NCI-H2196 treated with DMSO at 0.1 percent for 48 hours (cell line): Measurements from ENCODE around the gene SLC35F1.

Experiments
- DNase-seq: peaks from one replicate; lab custom pipeline; 2025; ENCODE audit not compliant: unreplicated experiment; lab: John Stamatoyannopoulos, UW

The SLC35F1 gene

GRCh38 chr6:118103381-118104146, 196.5 kb downstream of the SLC35F1 start:
- DNase-seq, result no peak

- no peak for DNase-seq
Measured at GRCh38 chr6:118122161-118122725, 215.2 kb downstream of the SLC35F1 start.

GRCh38 chr6:118122801-118123200, 215.7 kb downstream of the SLC35F1 start:
- DNase-seq, result no peak

- no peak for DNase-seq
Measured at GRCh38 chr6:118123503-118124037, 216.5 kb downstream of the SLC35F1 start.

GRCh38 chr6:118124851-118125250, 217.8 kb downstream of the SLC35F1 start:
- no peak for DNase-seq

GRCh38 chr6:118128755-118129154, 221.7 kb downstream of the SLC35F1 start:
- DNase-seq, result no peak

GRCh38 chr6:118134206-118134605, 227.1 kb downstream of the SLC35F1 start:
- DNase-seq, result no peak

- DNase-seq, result no peak
Measured at GRCh38 chr6:118134736-118135135, 227.7 kb downstream of the SLC35F1 start.

GRCh38 chr6:118135371-118135770, 228.3 kb downstream of the SLC35F1 start:
- no peak for DNase-seq

GRCh38 chr6:118141211-118141610, 234.1 kb downstream of the SLC35F1 start:
- DNase-seq, result no peak

- DNase-seq, result no peak
Measured at GRCh38 chr6:118146584-118146983, 239.5 kb downstream of the SLC35F1 start.

GRCh38 chr6:118147511-118147910, 240.4 kb downstream of the SLC35F1 start:
- DNase-seq, result no peak

- no peak for DNase-seq
Measured at GRCh38 chr6:118148561-118148960, 241.5 kb downstream of the SLC35F1 start.

- DNase-seq, result no peak
Measured at GRCh38 chr6:118152524-118152923, 245.5 kb downstream of the SLC35F1 start.

GRCh38 chr6:118161343-118161742, 254.3 kb downstream of the SLC35F1 start:
- DNase-seq, result no peak

- no peak for DNase-seq
Measured at GRCh38 chr6:118163542-118163941, 256.5 kb downstream of the SLC35F1 start.

GRCh38 chr6:118165500-118165899, 258.4 kb downstream of the SLC35F1 start:
- no peak for DNase-seq

GRCh38 chr6:118168421-118168820, 261.4 kb downstream of the SLC35F1 start:
- DNase-seq, result no peak

- DNase-seq, result no peak
Measured at GRCh38 chr6:118171852-118172251, 264.8 kb downstream of the SLC35F1 start.

GRCh38 chr6:118174071-118174470, 267.0 kb downstream of the SLC35F1 start:
- DNase-seq, result no peak

GRCh38 chr6:118177720-118178119, 270.7 kb downstream of the SLC35F1 start:
- DNase-seq, result no peak

GRCh38 chr6:118179048-118179447, 272.0 kb downstream of the SLC35F1 start:
- DNase-seq, result no peak
